GM19099 (cell line): ENCODE results near the gene TOMM5.

Experiments
- POLR2A ChIP-seq: IDR thresholded peaks from 3 replicates; pipeline ENCODE4 v1.6.1; 2011; ENCODE audit warnings: low read depth; ENCODE audit not compliant: insufficient read length; ENCODE audit errors: extremely low read depth

TOMM5 gene

GRCh38 chr9:37554318-37554717 is 38.1 kb downstream of the TOMM5 start:
- TF ChIP-seq POLR2A, result no peak

DNA sequence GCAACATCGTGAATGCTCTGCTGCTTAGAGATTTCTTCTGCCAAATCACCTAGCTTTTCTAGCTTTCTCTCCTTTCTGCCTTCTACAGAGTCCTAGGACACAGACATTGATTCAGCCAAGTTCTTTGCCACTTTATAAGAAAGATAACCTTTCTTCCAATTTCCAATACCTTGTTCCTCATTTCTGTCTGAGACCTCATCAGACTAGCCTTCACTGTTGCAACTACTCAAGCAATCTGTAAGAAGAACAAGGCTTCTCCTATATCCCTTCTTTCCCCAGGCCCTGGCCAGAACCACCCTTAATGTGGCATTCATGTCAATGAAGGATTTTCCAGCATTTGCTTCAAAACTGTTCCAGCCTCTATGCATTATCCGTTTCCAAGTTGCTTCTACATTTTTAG is 40.5 kb downstream of the TOMM5 start:
- no peak for TF ChIP-seq POLR2A

DNA sequence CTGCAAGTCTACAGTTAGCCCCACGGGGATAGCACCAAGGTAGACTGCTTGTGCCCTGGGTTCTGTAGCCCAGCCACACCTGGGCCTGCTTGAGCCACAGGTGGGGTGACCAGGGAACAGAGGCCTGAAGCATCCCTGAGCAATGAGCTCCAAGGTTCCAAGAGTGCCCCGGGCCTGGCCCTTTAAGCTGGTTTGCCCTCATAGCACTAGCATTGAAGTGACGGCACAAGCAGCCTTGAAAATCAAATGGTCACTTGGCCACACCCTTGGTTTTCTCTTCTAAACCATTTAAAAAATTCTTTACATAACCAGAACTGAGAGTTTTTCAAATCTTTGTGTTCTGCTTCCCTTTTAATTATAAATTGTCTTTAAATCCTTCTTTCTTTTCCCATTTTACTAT is 40.9 kb downstream of the TOMM5 start:
- TF ChIP-seq POLR2A, result no peak

GRCh38 chr9:37550781-37551180 is 41.6 kb downstream of the TOMM5 start:
- TF ChIP-seq POLR2A, result no peak

DNA sequence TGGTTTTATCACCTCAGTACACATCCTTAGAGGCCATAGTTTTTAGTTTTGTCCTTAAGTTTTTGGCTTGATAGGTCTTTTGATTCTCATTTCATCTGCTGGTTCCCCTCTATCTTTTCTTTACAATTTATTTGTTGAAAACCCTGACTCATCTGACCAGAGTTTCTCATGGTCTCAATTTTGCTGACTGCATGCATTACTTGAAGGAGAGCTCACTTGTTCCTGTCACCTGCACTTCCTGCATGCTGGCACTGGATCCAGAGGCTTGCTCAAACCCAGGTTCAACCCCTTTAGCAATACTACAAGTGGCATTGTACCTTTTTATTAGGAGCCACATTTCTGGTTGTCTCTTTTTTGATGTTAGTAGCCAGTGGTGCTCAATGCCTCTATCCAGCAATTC is 42.9 kb downstream of the TOMM5 start:
- TF ChIP-seq POLR2A, result no peak

- no peak for TF ChIP-seq POLR2A
These were observed 45.0 kb downstream of the TOMM5 start for GRCh38 chr9:37547328-37547878.

DNA sequence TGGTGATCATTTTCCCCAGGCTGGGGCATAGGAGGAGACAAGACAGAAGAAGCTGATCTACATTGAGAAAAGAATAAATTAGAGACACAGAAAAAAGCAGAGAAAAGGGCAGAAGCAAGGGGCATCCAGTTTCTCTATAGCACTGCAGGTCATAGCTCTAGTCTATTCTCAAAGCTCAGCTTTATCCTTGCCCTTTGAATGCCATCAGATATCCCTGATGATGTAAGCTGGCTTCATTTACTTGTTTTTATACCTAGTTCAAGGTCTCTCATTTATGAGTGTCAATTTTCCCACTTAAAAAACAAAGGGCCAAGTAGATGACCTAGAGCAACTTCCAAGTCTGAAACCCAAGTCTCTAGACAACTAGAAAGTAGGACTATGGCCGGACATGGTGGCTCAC is 48.9 kb downstream of the TOMM5 start:
- TF ChIP-seq POLR2A, result no peak

DNA sequence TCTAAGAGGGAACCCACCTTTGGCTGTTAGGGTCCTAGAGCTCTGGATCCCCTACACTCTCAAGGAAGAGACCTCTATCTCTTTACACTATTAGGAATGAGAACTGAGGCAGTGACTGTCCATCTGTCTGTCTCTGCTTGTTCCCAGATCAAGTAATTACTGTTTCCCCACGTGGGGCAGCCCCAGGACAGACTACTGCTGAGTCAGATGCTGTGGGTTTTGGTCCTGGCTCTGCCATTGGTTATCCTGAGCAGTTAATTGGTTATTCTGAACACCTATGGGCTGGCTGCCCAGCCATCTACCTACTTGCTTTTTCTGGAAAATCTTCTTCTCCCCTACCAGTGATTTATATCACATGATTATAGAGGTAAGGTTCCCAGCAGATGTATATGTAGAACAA is 49.5 kb downstream of the TOMM5 start:
- TF ChIP-seq POLR2A, result no peak

DNA sequence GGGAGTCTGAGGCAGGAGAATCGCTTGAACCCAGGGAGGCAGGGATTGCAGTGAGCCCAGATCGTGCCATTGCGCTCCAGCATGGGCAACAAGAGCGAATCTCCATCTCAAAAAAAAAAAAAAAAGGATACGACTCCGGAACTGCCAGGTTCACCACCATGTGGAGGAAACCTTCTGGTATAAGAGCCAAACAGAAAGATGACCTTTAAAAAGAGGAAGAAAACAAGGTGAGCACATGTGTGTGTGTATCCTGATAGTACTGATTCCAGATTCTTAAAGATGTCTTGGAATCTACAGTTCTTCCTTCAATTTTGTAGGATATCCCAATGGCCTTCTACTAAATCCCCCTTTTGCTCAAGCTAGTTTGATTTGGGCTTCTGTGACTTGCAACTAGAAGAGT is 49.9 kb downstream of the TOMM5 start:
- TF ChIP-seq POLR2A, result no peak

DNA sequence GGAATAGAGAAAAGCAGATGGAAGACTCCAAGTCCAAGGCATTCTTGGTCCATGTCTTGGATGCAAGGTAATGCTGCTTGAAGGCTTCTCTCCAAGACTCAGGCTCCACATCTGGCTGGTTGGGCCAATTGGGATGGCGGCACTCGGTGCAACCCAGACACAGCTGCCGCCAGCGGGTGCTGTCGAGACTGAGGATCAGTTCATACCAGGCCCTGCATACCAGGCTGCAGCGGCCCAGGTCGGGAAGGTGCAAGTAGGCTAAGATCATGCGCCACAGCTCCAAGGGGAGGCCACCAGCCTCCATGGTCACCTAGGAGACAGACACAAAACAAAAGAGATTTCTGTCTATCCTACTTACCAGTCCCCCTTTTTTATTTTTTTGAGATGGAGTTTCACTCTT is 50.9 kb downstream of the TOMM5 start:
- no peak for TF ChIP-seq POLR2A

- no peak for TF ChIP-seq POLR2A
These were observed 51.8 kb downstream of the TOMM5 start for GRCh38 chr9:37540634-37541033.

DNA sequence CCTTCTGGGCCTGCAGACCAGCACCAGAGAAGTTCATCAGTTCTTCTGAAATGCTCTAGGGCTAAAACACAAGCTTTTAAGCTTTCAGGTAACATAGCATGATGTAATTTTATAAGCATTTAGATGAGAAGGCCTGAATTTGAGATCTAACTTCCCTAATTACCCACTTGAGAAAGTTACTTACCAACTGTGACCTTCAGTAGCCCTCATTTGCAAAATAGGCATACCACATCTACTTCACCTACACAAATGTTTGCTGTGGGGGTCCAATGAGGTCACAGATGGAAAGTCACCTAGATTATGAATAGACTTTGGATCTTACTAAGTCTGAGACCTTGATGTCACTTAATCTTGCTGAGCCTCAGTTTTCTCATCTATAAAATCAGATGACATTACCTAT is 52.8 kb downstream of the TOMM5 start:
- no peak for TF ChIP-seq POLR2A
